ENCODE measurements around the gene CDH6.

Gene CDH6

GRCh38 chr5:31303688-31304087 lies 110.2 kb downstream of the CDH6 start:
- Mint-ChIP-seq H3K27ac (no peak overlapping the region), H3K4me1 (no peaks in the 10 kb centered on the region), H3K4me3 (no peak overlapping the region), H3K9me3 (peaks cover 5% of the 10 kb centered on the region), H3K27me3 (no peaks in the 10 kb centered on the region), H3K36me3 (no peaks in the 10 kb centered on the region)
- ATAC-seq: no peak

- Mint-ChIP-seq H3K9me3 (no peaks in the 10 kb centered on the region), H3K36me3 (no peaks in the 10 kb centered on the region), H3K27ac (no peak overlapping the region), H3K4me1 (no peaks in the 10 kb centered on the region), H3K4me3 (no peak overlapping the region), H3K27me3 (no peaks in the 10 kb centered on the region)
- ATAC-seq: no peak
Observed at GRCh38 chr5:31317665-31318064, 124.2 kb downstream of the CDH6 start.

- Mint-ChIP-seq H3K9me3 (no peaks in the 10 kb centered on the region), H3K36me3 (no peaks in the 10 kb centered on the region), H3K4me3 (no peak overlapping the region), H3K27ac (no peak overlapping the region), H3K27me3 (no peaks in the 10 kb centered on the region), H3K4me1 (no peaks in the 10 kb centered on the region)
- ATAC-seq: no peak
Observed at GRCh38 chr5:31319335-31319734, 125.8 kb downstream of the CDH6 start.

GRCh38 chr5:31322946-31323345 lies 129.5 kb downstream of the CDH6 start:
- Mint-ChIP-seq H3K4me3 (no peak overlapping the region), H3K9me3 (no peaks in the 10 kb centered on the region), H3K4me1 (no peaks in the 10 kb centered on the region), H3K36me3 (no peaks in the 10 kb centered on the region), H3K27ac (no peak overlapping the region), H3K27me3 (no peaks in the 10 kb centered on the region)
- no peak for ATAC-seq

GRCh38 chr5:31324842-31325241 lies 131.4 kb downstream of the CDH6 start:
- Mint-ChIP-seq H3K4me1 (no peaks in the 10 kb centered on the region), H3K9me3 (no peaks in the 10 kb centered on the region), H3K27ac (no peak overlapping the region), H3K4me3 (no peak overlapping the region), H3K27me3 (no peaks in the 10 kb centered on the region), H3K36me3 (no peaks in the 10 kb centered on the region)
- no peak for ATAC-seq

- Mint-ChIP-seq H3K27ac (no peak overlapping the region), H3K4me1 (no peaks in the 10 kb centered on the region), H3K36me3 (no peaks in the 10 kb centered on the region), H3K27me3 (no peaks in the 10 kb centered on the region), H3K4me3 (no peak overlapping the region), H3K9me3 (no peaks in the 10 kb centered on the region)
- no peak for ATAC-seq
Observed at GRCh38 chr5:31328040-31328733, 134.7 kb downstream of the CDH6 start.

- no peak for ATAC-seq
- Mint-ChIP-seq H3K4me1 (no peaks in the 10 kb centered on the region), H3K27me3 (no peaks in the 10 kb centered on the region), H3K36me3 (no peaks in the 10 kb centered on the region), H3K9me3 (no peaks in the 10 kb centered on the region), H3K27ac (no peak overlapping the region), H3K4me3 (no peak overlapping the region)
Observed at GRCh38 chr5:31329715-31330114, 136.2 kb downstream of the CDH6 start.

GRCh38 chr5:31332160-31332559 lies 138.7 kb downstream of the CDH6 start:
- no peak overlapping the region for H3K4me3 Mint-ChIP-seq
- no peak overlapping the region for H3K27ac Mint-ChIP-seq
- H3K27me3 Mint-ChIP-seq: no peaks in the 10 kb centered on the region
- H3K9me3 Mint-ChIP-seq: no peaks in the 10 kb centered on the region
- ATAC-seq: no peak
- H3K36me3 Mint-ChIP-seq: no peaks in the 10 kb centered on the region
- H3K4me1 Mint-ChIP-seq: no peaks in the 10 kb centered on the region

GRCh38 chr5:31333475-31333874 lies 140.0 kb downstream of the CDH6 start:
- Mint-ChIP-seq H3K36me3 (no peaks in the 10 kb centered on the region), H3K4me3 (no peak overlapping the region), H3K9me3 (no peaks in the 10 kb centered on the region), H3K27ac (no peak overlapping the region), H3K27me3 (no peaks in the 10 kb centered on the region), H3K4me1 (no peaks in the 10 kb centered on the region)
- ATAC-seq: no peak

- Mint-ChIP-seq H3K4me3 (no peak overlapping the region), H3K27me3 (no peaks in the 10 kb centered on the region), H3K27ac (no peak overlapping the region), H3K9me3 (no peaks in the 10 kb centered on the region), H3K4me1 (no peaks in the 10 kb centered on the region), H3K36me3 (no peaks in the 10 kb centered on the region)
- no peak for ATAC-seq
Observed at GRCh38 chr5:31334061-31334860, 140.8 kb downstream of the CDH6 start.

- ATAC-seq: no peak
- no peaks in the 10 kb centered on the region for H3K4me1 Mint-ChIP-seq
- H3K36me3 Mint-ChIP-seq: no peaks in the 10 kb centered on the region
- H3K4me3 Mint-ChIP-seq: no peak overlapping the region
- H3K9me3 Mint-ChIP-seq: no peaks in the 10 kb centered on the region
- H3K27ac Mint-ChIP-seq: no peak overlapping the region
- no peaks in the 10 kb centered on the region for H3K27me3 Mint-ChIP-seq
Observed at GRCh38 chr5:31335456-31335855, 142.0 kb downstream of the CDH6 start.

GRCh38 chr5:31343946-31344345 lies 150.5 kb downstream of the CDH6 start:
- H3K36me3 Mint-ChIP-seq: no peaks in the 10 kb centered on the region
- no peak for ATAC-seq
- H3K4me3 Mint-ChIP-seq: no peak overlapping the region
- H3K4me1 Mint-ChIP-seq: no peaks in the 10 kb centered on the region
- no peaks in the 10 kb centered on the region for H3K27me3 Mint-ChIP-seq
- H3K9me3 Mint-ChIP-seq: peaks cover 3% of the 10 kb centered on the region
- no peak overlapping the region for H3K27ac Mint-ChIP-seq

- H3K4me3 Mint-ChIP-seq: no peak overlapping the region
- no peak for ATAC-seq
- H3K36me3 Mint-ChIP-seq: no peaks in the 10 kb centered on the region
- peaks cover 3% of the 10 kb centered on the region for H3K9me3 Mint-ChIP-seq
- H3K4me1 Mint-ChIP-seq: no peaks in the 10 kb centered on the region
- H3K27ac Mint-ChIP-seq: no peak overlapping the region
- H3K27me3 Mint-ChIP-seq: peaks cover 18% of the 10 kb centered on the region
Observed at GRCh38 chr5:31346896-31347551, 153.5 kb downstream of the CDH6 start.

- peaks cover 18% of the 10 kb centered on the region for H3K27me3 Mint-ChIP-seq
- H3K36me3 Mint-ChIP-seq: no peaks in the 10 kb centered on the region
- no peaks in the 10 kb centered on the region for H3K9me3 Mint-ChIP-seq
- H3K4me1 Mint-ChIP-seq: no peaks in the 10 kb centered on the region
- no peak overlapping the region for H3K4me3 Mint-ChIP-seq
- no peak for ATAC-seq
- H3K27ac Mint-ChIP-seq: no peak overlapping the region
Observed at GRCh38 chr5:31347552-31347905, 154.0 kb downstream of the CDH6 start.

- Mint-ChIP-seq H3K36me3 (no peaks in the 10 kb centered on the region), H3K27ac (no peak overlapping the region), H3K27me3 (peaks cover 18% of the 10 kb centered on the region), H3K4me1 (no peaks in the 10 kb centered on the region), H3K4me3 (no peak overlapping the region), H3K9me3 (no peaks in the 10 kb centered on the region)
- no peak for ATAC-seq
Observed at GRCh38 chr5:31350395-31350794, 156.9 kb downstream of the CDH6 start.

- H3K9me3 Mint-ChIP-seq: peaks cover 13% of the 10 kb centered on the region
- no peaks in the 10 kb centered on the region for H3K4me1 Mint-ChIP-seq
- no peak overlapping the region for H3K4me3 Mint-ChIP-seq
- peaks cover 8% of the 10 kb centered on the region for H3K27me3 Mint-ChIP-seq
- no peak for ATAC-seq
- H3K36me3 Mint-ChIP-seq: no peaks in the 10 kb centered on the region
- no peak overlapping the region for H3K27ac Mint-ChIP-seq
Observed at GRCh38 chr5:31355337-31355736, 161.9 kb downstream of the CDH6 start.
